22Rv1 (cell line): ENCODE results near the gene RIMS4.

Source experiments
- CTCF ChIP-seq: fragments of 450-650 bp; IDR thresholded peaks from 2 replicates; pipeline ENCODE4 v1.5.1; 2017; ENCODE audit warnings: mild to moderate bottlenecking
- ZFX ChIP-seq: fragments of 450-650 bp; IDR thresholded peaks from 2 replicates; pipeline ENCODE4 v1.6.1; 2017; ENCODE audit warnings: antibody characterized with exemption, borderline replicate concordance

GRCh38 chr20:44810391-44811149, at the start of gene RIMS4:
- TF ChIP-seq CTCF = peak; percentile 13; the same call in 1 of the 2 replicates
- no peak for TF ChIP-seq ZFX
